NCI-H510A treated with DMSO at 0.1 percent for 48 hours (cell line): ENCODE results near the gene OR52I2.

Experiments used
- DNase-seq: peaks from one replicate; lab custom pipeline; 2025; lab: John Stamatoyannopoulos, UW

OR52I2 gene

DNA sequence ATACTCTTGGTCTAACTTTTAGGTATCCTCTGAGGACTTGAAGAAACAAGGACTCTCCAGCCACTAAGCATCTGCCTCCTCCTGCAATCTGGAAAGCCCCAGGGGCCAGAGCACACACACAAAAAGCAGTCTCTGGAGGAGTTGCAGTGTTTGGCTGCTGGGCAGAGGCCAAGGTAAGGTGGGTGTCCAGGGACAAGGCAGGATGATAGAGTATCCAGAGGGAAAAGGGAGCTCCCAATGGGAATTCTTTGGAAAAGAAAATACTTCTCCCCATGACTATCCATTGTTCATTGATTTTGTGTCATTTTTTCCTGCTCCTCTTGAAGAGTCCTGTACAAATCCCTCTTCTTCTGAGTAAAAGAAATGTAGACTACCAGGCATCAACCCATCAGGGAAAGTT, at the start of gene OR52I2:
Gene OR52I2, plus strand, starts transcription at position 301 of the 400 bp plus-strand sequence.
- no peak for DNase-seq

DNA sequence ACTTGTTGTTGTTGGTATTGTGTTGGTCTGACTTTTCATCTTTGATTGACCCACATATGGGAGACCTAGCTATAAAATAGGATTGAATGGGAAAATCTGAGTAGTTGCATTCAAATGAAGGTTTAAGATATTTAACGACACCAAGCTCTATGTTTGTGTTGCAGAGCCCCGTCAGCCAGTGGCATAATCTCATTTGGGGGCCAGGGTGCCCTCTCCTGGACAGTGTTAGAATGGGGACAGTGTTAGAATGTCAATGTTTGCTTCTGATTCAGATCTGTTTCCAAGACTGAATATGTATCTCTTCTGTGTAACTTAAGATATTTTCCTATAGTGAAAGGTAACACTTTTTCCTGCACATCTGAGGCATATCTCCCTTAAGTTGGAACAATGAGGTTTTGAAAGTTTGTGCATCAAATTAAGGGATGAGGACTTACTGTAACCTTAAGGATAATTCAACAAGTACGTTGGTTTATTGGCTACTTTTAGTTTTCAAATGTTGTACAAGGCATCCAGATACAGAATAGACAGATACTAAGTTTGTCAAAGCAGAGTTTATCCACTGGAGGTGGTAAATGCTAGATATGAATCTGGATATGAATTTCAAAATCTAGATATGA, 41.8 kb upstream of the OR52I2 start:
- DNase-seq, result no peak

DNA sequence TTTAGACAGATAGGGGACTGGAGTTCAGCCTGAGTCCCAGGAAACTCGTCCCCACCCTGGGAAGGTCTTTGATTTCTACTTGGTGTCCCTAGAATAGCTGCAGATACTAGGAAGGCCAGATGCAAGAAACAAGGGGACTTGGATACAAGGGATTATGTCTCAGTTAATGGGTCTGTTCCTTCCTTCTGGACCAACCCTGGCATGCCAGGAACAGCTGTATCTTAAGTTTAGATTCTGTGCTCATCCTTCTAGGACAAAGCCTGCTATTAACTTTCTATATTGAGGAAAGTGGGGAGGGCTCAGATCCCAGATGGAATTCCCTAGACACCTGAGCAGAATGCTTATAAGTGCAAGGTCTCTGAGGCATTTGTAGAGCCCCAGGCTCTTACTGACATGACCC, 40.5 kb upstream of the OR52I2 start:
- DNase-seq, result no peak

DNA sequence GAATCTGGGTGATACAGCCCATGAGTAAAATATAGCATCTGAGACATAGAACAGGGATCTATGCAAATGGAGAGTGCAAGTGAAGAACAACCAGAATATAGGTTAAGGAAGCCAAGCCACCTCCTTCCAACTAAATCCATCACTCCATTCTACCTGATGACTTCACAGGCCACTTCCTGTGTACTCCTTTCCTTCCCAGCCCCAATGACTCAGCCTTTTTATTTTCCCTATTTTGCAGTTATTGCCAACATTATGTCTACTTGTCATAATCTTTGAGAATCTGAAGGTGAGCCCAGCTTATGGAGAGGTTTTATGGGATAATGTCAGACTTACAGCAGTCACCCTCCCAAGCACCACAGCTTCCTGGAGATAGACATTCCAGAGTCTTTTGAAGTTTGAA, 38.0 kb upstream of the OR52I2 start:
- DNase-seq, result no peak

- no peak for DNase-seq
Observed at GRCh38 chr11:4544891-4545290, 36.7 kb upstream of the OR52I2 start, which contains the start of gene OR52M1. OR52M1 (plus strand) TSS chr11:4545191; CDS start chr11:4545191, 0 bp downstream.

DNA sequence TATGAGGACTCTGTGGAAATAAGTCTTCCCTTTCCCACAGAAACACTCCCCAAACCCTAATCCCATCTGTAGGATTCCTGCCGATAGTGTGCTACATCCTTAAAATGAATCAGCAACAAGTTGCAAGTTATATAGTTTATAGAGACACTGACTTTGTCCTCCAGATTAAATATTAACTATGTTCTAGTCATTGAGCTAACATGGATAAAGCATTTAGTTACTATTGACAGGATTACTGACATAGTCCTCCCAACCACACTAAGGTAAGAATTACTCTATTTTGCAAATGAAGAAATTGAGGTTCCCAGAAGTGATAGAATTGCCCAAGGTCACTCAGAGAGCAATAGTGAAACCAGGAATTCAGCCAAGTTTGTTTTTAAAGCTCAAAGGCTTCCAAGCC, 34.7 kb upstream of the OR52I2 start:
- DNase-seq, result no peak

- no peak for DNase-seq
Observed at GRCh38 chr11:4547416-4547815, 34.1 kb upstream of the OR52I2 start.

GRCh38 chr11:4551346-4551979, 30.1 kb upstream of the OR52I2 start:
- no peak for DNase-seq

DNA sequence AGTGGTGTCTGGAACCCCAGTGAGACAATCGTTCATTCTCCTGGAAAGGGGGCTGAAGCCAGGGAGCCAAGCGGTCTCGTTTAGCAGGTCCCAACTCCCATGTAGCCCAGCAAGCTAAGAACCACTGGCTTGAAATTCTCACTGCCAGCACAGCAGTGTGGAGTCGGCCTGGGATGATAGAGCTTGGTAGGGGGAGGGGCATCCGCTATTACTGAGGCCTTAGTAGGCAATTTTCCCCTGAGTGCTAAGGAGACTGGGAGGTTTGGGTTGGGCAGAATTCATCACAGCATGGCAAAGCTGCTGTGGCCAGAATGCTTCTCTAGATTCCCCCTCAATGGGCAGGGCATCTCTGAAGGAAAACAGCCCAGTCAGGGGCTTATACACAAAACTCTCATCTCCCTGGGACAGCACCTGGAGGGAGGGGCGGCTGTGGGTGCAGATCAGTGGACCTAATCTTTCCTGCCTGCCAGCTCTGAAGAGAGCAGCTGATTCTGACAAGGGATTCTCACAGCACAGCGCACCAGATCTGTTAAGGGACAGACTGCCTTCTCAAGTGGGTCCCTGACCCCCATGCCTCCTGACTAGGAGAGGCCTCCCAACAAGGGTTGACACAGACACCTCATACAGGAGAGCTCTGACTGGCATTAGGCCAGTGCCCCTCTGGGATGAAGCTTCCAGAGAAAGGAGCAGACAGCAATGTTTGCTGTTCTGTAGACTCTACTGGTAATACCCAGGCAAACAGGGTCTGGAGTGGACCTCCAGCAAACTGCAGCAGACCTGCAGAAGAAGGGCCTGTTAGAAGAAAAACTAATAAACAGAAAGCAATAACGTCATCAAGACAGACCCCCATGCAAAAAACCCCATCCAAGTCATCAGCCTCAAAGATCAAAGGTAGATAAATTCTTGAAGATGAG, 21.8 kb upstream of the OR52I2 start:
- no peak for DNase-seq

GRCh38 chr11:4560467-4560866, 21.1 kb upstream of the OR52I2 start:
- no peak for DNase-seq

DNA sequence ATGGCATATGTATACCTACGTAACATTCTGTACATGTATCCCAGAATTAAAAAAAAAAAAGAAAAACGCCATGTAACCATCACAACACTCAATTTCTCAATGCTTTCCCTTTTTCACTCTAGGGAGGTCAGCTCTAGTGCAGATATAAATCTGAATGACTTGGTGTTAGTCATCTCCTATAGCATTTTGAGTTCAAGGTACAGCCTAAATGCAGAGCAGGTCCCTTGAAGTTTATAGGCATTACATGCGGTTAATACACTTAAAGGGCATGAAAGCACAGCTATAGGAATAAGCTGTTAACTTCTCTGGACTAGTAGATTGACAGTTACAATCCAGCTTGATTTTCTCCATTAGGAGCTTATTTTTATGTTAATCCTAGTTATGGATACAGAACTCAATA, 16.2 kb upstream of the OR52I2 start:
- no peak for DNase-seq

- no peak for DNase-seq
Observed at GRCh38 chr11:4569075-4569474, 12.5 kb upstream of the OR52I2 start.

DNA sequence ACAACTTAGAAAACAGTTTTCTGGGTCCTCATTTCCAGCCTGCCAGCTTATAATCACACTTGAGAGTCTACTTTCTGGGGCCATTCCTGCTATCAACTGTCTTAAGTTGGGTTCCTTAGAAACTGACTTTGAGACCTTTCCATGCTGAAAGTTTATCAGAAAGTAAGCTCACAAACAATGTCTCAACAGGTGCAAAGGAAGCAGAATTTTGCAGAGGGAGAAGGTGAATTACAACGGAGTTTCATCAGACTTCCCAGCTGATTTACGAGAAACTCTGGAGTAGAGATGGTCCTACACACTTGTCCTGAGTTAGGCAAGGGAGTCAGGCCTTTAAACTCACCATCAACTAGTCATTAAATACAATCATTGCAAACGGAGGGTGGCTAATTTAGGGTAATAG, 4.7 kb upstream of the OR52I2 start:
- no peak for DNase-seq

- peak; percentile 57 for DNase-seq
Observed at GRCh38 chr11:4577761-4578160, 3.8 kb upstream of the OR52I2 start.

DNA sequence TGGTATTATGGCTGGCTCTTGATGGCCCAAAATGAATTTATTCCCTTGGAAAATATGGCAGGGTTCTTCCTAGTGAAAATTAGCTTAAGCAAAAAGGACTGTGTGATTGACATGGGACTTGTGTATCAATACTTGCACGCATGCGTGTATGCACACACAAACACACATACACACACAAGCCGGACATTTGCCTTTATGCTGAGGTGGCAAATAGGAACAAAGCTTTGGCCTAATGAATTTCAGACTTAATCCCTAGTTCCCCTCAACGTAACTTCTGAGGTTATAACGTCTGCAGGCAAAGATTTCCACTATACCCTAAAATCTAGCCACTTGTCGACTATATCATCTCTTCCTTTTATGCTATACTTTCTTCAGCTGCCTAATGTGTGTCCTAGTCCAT, 2.9 kb upstream of the OR52I2 start:
- DNase-seq, result no peak

- DNase-seq, result no peak
Observed at GRCh38 chr11:4580124-4580523, 1.4 kb upstream of the OR52I2 start.

GRCh38 chr11:4589017-4589416, 7.5 kb downstream of the OR52I2 start:
- DNase-seq, result no peak

DNA sequence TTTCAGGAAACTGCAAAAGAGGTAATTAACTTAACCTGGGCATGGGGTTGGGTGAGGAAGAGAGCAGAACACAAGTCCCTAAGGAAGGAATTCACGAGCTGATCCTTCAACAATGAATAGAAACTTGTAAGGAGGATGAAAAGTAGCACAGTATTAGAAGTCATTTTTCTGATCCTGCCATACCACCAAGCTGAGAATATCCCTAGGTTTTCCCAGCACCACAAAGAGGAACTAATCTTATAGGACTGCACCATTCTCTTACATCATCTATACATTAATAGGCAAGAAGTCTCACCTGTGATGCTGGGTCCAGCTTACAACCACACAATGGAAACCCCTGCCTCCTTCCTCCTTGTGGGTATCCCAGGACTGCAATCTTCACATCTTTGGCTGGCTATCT, 12.2 kb downstream of the OR52I2 start, which contains the start of gene OR52I1:
Gene OR52I1, plus strand, starts transcription at position 301 of the 400 bp plus-strand sequence. Its CDS starts 0 bp downstream, at position 301.
- DNase-seq, result no peak

DNA sequence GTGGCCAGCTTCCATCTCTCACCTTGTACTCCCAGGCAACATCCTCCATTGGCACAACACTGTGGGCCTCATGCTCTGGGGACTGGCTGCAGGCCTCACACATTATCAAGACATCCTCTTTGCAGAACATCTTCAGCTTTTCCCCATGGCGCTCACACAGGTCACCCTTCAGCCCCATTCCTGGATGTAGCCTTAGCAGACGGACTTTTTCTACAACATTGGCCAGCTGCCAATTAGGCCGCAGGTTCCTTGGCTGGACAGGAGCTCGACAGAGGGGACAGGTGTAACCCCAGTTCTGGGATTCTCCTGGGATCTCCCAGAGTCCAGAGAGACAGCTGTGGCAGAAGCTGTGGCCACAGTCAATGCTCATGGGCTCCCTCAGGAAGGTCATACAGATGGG, 23.5 kb downstream of the OR52I2 start:
- no peak for DNase-seq

DNA sequence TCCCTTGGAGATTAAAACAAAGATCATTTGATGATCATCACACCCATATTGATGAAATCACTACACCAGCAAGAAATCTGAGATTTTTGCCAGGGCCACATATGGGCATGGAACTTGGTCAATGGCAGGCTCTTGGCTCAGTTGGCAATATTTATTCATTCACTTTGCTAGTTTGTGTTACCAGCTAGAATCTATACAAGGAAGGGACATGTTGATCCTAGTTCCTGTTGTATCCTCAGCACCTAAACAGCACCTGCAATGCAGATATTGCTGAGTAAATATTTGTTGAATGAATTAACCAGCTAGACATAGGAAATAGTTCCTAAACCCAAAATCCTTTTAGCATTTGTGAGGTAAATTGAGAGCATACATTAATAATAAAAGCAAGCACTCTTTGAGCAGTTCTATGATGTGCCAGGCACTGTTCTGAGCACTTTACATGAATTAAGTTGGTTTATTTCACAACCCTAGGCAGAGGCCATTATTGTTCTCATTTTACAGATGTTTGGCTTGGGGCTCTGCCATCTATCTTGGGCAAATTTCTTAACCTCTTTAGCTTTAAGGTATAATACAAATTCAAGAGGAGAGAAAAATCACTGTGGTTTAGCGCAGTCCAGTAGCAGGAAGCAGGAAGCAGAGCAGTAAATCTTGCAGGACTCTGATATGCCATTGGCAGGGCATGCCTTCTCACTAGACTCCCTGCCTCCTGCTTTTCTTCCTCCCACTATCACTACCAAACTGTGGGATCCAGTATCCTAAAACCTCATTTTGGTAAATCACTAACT, 24.9 kb downstream of the OR52I2 start:
- peak; percentile 38 for DNase-seq

DNA sequence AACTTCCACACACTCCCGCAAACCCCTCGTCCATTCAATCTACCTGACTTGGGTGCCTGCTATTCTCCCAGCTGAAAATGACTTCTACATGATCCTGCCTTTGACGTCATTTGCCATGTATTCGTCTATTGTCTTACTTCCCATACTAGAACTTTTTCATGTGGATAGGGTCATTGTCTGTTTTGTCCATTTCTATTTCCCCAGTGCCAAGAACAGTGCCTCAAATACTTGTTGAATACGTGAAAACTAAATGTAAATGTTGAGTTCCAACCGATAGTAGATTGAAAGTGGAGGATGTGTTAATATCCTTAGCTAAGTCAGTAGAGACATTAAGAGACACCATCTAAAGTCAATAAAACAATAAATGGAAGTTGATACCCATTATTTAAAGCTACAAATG, 25.6 kb downstream of the OR52I2 start:
- DNase-seq, result peak; percentile 38
